GM18907 (cell line): Measurements from ENCODE around the gene ZNF648.
"Not testable (repeated sequence)": the region's sequence is repeated elsewhere in the genome, so short reads cannot be mapped to it uniquely, and the experiment has no call there.

ENCODE experiments used
- ATAC-seq: cut with Tn5 transposase; IDR thresholded peaks from one replicate; pipeline ENCODE4 v1.9.1; 2021; ENCODE audit warnings: mild to moderate bottlenecking, moderate library complexity; ENCODE audit not compliant: unreplicated experiment

ZNF648 gene

GRCh38 chr1:182061594-182061993 is at the start of gene ZNF648:
ZNF648 (minus strand) TSS chr1:182061712; CDS start chr1:182058010, 3,702 bp downstream.
- no peak for ATAC-seq

GRCh38 chr1:182110635-182111034 is 49.1 kb upstream of the ZNF648 start:
- ATAC-seq, result no peak

- no peak for ATAC-seq
Measured at GRCh38 chr1:182109771-182110170, 48.3 kb upstream of the ZNF648 start.

- ATAC-seq, result no peak
Measured at GRCh38 chr1:182107209-182107608, 45.7 kb upstream of the ZNF648 start.

GRCh38 chr1:182102043-182102416 is 40.5 kb upstream of the ZNF648 start:
- ATAC-seq, result no peak

GRCh38 chr1:182101415-182102042 is 40.0 kb upstream of the ZNF648 start:
- no peak for ATAC-seq

GRCh38 chr1:182098301-182098700 is 36.8 kb upstream of the ZNF648 start:
- no peak for ATAC-seq

GRCh38 chr1:182095946-182096345 is 34.4 kb upstream of the ZNF648 start:
- no peak for ATAC-seq

GRCh38 chr1:182094514-182095005 is 33.0 kb upstream of the ZNF648 start:
- ATAC-seq, result not testable (repeated sequence)

GRCh38 chr1:182093781-182094180 is 32.3 kb upstream of the ZNF648 start:
- no peak for ATAC-seq

GRCh38 chr1:182092336-182092735 is 30.8 kb upstream of the ZNF648 start:
- no peak for ATAC-seq

- no peak for ATAC-seq
Measured at GRCh38 chr1:182091083-182091482, 29.6 kb upstream of the ZNF648 start.

GRCh38 chr1:182087719-182088350 is 26.3 kb upstream of the ZNF648 start:
- no peak for ATAC-seq

- ATAC-seq, result no peak
Measured at GRCh38 chr1:182087304-182087703, 25.8 kb upstream of the ZNF648 start.

- no peak for ATAC-seq
Measured at GRCh38 chr1:182086620-182087019, 25.1 kb upstream of the ZNF648 start.

GRCh38 chr1:182086136-182086535 is 24.6 kb upstream of the ZNF648 start:
- ATAC-seq, result no peak

- no peak for ATAC-seq
Measured at GRCh38 chr1:182085726-182086125, 24.2 kb upstream of the ZNF648 start.

- ATAC-seq, result no peak
Measured at GRCh38 chr1:182084487-182085316, 23.2 kb upstream of the ZNF648 start.

GRCh38 chr1:182083851-182084486 is 22.5 kb upstream of the ZNF648 start:
- ATAC-seq, result no peak

- ATAC-seq, result no peak
Measured at GRCh38 chr1:182080955-182081582, 19.6 kb upstream of the ZNF648 start.

- no peak for ATAC-seq
Measured at GRCh38 chr1:182080040-182080439, 18.5 kb upstream of the ZNF648 start.
